ENCODE data around the gene SPRY2. TPM values are rescaled to one million over a fixed set of nuclear protein-coding genes. Genes with fewer than 3 reads are reported as not detected.
"Not testable (repeated sequence)": the region's sequence is repeated elsewhere in the genome, so short reads cannot be mapped to it uniquely, and the experiment has no call there.

The SPRY2 gene
- total and polyA plus RNA-seq, 12 donors: 24.3 to 40.9 (median 32.6) TPM

GRCh38 chr13:80345771-80346510, 5.0 kb upstream of the SPRY2 start:
- Histone ChIP-seq H3K4me3 (no peak overlapping the region), H3K4me1 (peaks cover 0 to 27% (median 19%) of the 10 kb centered on the region in 9 donors), H3K27ac (peak overlapping the region in 2 of 10 donors; percentile 7 to 17), H3K27me3 (no peaks in the 10 kb centered on the region), H3K36me3 (no peaks in the 10 kb centered on the region), H3K9me3 (peaks cover 0 to 2% (median 0%) of the 10 kb centered on the region in 11 donors)
- DNase-seq (no peak), ATAC-seq (no peak)
- TF ChIP-seq, protein P1, sequence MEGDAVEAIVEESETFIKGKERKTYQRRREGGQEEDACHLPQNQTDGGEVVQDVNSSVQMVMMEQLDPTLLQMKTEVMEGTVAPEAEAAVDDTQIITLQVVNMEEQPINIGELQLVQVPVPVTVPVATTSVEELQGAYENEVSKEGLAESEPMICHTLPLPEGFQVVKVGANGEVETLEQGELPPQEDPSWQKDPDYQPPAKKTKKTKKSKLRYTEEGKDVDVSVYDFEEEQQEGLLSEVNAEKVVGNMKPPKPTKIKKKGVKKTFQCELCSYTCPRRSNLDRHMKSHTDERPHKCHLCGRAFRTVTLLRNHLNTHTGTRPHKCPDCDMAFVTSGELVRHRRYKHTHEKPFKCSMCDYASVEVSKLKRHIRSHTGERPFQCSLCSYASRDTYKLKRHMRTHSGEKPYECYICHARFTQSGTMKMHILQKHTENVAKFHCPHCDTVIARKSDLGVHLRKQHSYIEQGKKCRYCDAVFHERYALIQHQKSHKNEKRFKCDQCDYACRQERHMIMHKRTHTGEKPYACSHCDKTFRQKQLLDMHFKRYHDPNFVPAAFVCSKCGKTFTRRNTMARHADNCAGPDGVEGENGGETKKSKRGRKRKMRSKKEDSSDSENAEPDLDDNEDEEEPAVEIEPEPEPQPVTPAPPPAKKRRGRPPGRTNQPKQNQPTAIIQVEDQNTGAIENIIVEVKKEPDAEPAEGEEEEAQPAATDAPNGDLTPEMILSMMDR (IDR thresholded peaks at IDR 0.05): no peak
- intact Hi-C loops (cut with DNase I): loop anchor here (10.0 kb wide), 9 partner anchors 119 to 671 kb away; no protein-coding TSS in a partner anchor
- WGBS, 2 donors: 50 to 56% methylated on average over 8 of the region's 8 CpGs

GRCh38 chr13:80344032-80344431, 3.1 kb upstream of the SPRY2 start:
- WGBS, 2 donors: 96 to 97% methylated on average over 11 of the region's 11 CpGs
- not testable (repeated sequence) for H3K27me3 ChIP-seq, H3K36me3 ChIP-seq, DNase-seq, H3K4me3 ChIP-seq, ATAC-seq, H3K9me3 ChIP-seq
- intact Hi-C loops (cut with DNase I): loop anchor here (5.0 to 10.0 kb wide), 15 partner anchors 121 to 712 kb away; no protein-coding TSS in a partner anchor
- H3K27ac ChIP-seq: peak overlapping the region in 3 of 10 donors; percentile 96 to 99 (median 99)
- peaks cover 0 to 27% (median 19%) of the 10 kb centered on the region in 9 donors for H3K4me1 ChIP-seq

GRCh38 chr13:80342471-80343371, 1.8 kb upstream of the SPRY2 start:
- no peaks in the 10 kb centered on the region for H3K27me3 ChIP-seq
- peaks cover 0 to 36% (median 26%) of the 10 kb centered on the region in 9 donors for H3K4me1 ChIP-seq
- ATAC-seq (peak; percentile 36 to 64 (median 54)), DNase-seq (peak; percentile 86 to 91)
- no peaks in the 10 kb centered on the region for H3K9me3 ChIP-seq
- H3K4me3 ChIP-seq: peak overlapping the region; percentile 16 to 96 (median 85)
- intact Hi-C loops (cut with DNase I): loop anchor here (2.0 to 10.0 kb wide), 18 partner anchors 20 to 710 kb away; no protein-coding TSS in a partner anchor
- TF ChIP-seq, protein P1 (IDR thresholded peaks at IDR 0.05): peak; percentile 35 to 100 (median 99)
- H3K27ac ChIP-seq: peak overlapping the region; percentile 96 to 99 (median 98)
- peaks cover 0 to under 1% (median 0%) of the 10 kb centered on the region in 9 donors for H3K36me3 ChIP-seq
- WGBS, 2 donors: 2% methylated on average over 61 of the region's 61 CpGs

- H3K36me3 ChIP-seq: peaks cover 0 to 9% (median 3%) of the 10 kb centered on the region in 9 donors
- H3K4me1 ChIP-seq: peaks cover 0 to 45% (median 33%) of the 10 kb centered on the region in 9 donors
- intact Hi-C loops (cut with DNase I): loop anchor here (2.0 to 10.0 kb wide), 20 partner anchors 21 to 710 kb away; no protein-coding TSS in a partner anchor
- no peaks in the 10 kb centered on the region for H3K27me3 ChIP-seq
- ATAC-seq: peak in 4 of 8 donors; percentile 1 to 8 (median 4)
- DNase-seq: peak; percentile 51 to 64
- H3K27ac ChIP-seq: peak overlapping the region; percentile 96 to 99 (median 98)
- TF ChIP-seq, protein P1 (IDR thresholded peaks at IDR 0.05): no peak
- H3K4me3 ChIP-seq: peak overlapping the region; percentile 37 to 96 (median 85)
- H3K9me3 ChIP-seq: no peaks in the 10 kb centered on the region
- 1% methylated on average over 11 to 14 of the region's 16 CpGs for WGBS, 2 donors
These were observed 937 bp upstream of the SPRY2 start for GRCh38 chr13:80341756-80342370.
